ENCODE data around the gene TGFBR3. TPM values are rescaled to one million over a fixed set of nuclear protein-coding genes. Genes with fewer than 3 reads are reported as not detected.

Gene TGFBR3
- total and polyA plus RNA-seq, 12 donors = 6.6 to 36.7 (median 24.3) TPM

DNA sequence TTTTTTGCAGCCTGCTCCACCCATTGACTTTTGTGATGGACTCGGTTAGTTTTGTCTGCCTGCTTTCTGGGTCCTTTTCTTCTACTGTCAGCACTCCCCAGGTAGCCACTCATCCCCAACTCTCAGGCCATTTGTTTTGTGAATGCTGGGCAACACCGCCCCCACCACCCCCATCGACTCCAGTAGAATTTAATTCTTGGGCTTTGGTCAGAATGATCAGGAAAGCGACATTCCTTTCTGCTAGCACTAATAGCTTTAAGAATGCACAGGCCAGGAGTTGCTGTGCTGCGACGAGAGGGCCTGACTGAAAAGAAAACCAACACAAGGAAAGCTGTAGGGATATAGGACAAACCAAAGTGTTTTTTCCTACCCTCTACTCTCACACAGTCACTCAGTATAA is 240.9 kb downstream of the TGFBR3 start:
- WGBS, 2 donors = 81 to 86% methylated on average over 6 of the region's 6 CpGs
- H3K36me3 ChIP-seq = no peaks in the 10 kb centered on the region
- no peak overlapping the region for H3K27ac ChIP-seq
- H3K4me1 ChIP-seq = peaks cover 0 to 2% (median 0%) of the 10 kb centered on the region in 9 donors
- ATAC-seq = no peak
- no peak overlapping the region for H3K4me3 ChIP-seq
- H3K27me3 ChIP-seq = no peaks in the 10 kb centered on the region
- peaks cover 0 to 13% (median 0%) of the 10 kb centered on the region in 11 donors for H3K9me3 ChIP-seq
- no peak for DNase-seq
- TF ChIP-seq, protein P1, sequence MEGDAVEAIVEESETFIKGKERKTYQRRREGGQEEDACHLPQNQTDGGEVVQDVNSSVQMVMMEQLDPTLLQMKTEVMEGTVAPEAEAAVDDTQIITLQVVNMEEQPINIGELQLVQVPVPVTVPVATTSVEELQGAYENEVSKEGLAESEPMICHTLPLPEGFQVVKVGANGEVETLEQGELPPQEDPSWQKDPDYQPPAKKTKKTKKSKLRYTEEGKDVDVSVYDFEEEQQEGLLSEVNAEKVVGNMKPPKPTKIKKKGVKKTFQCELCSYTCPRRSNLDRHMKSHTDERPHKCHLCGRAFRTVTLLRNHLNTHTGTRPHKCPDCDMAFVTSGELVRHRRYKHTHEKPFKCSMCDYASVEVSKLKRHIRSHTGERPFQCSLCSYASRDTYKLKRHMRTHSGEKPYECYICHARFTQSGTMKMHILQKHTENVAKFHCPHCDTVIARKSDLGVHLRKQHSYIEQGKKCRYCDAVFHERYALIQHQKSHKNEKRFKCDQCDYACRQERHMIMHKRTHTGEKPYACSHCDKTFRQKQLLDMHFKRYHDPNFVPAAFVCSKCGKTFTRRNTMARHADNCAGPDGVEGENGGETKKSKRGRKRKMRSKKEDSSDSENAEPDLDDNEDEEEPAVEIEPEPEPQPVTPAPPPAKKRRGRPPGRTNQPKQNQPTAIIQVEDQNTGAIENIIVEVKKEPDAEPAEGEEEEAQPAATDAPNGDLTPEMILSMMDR (IDR thresholded peaks at IDR 0.05) = no peak
- intact Hi-C loops (cut with DNase I) = no loop called here

DNA sequence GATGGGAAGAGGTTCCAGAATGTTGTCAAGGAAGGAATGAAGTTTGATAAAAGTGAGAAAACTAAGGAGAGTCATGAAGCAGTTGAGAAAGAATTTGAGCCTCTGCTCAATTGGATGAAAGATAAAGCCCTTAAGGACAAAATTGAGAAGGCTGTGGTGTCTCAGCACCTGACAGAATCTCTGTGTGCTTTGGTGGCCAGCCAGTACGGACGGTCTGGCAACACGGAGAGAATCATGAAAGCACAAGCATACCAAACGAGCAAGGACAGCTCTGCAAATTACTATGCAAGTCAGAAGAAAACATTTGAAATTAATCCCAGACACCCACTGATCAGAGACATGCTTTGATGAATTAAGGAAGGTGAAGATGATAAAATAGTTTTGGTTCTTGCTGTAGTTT is 242.5 kb downstream of the TGFBR3 start:
- TF ChIP-seq, protein P1 (IDR thresholded peaks at IDR 0.05) = no peak
- Histone ChIP-seq H3K4me3 (no peak overlapping the region), H3K9me3 (peaks cover 0 to 19% (median 0%) of the 10 kb centered on the region in 11 donors), H3K36me3 (no peaks in the 10 kb centered on the region), H3K27me3 (no peaks in the 10 kb centered on the region), H3K27ac (no peak overlapping the region), H3K4me1 (no peaks in the 10 kb centered on the region)
- DNase-seq (no peak), ATAC-seq (no peak)
- 73 to 81% methylated on average over 4 of the region's 4 CpGs for WGBS, 2 donors
- intact Hi-C loops (cut with DNase I) = no loop called here

DNA sequence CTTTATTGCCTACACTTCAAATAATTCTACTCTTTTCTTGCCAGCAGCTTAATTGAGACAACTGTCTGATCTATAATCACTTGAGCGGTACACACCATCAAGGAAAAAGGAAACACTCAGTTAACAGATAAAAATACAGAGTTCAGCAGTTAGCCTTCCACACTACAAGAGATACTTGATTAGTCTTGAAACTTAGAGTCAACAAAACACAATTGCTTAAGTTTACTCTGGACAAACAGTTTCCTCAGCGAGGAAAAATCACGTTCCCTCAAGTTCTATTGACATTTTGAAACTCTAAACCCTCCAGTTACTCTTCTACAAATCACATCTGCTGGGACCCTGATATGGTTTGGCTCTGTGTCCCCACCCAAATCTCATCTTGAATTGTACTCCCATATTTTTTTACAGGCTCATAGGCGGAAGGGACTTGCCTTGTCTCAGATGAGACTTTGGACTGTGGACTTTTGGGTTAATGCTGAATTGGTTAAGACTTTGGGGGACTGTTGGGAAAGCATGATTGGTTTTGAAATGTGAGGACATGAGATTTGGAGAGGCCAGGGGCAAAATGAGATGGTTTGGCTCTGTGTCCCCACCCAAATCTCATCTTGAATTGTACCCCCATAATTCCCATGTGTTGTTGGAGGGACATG is 244.9 kb downstream of the TGFBR3 start:
- ATAC-seq (no peak), DNase-seq (no peak)
- Histone ChIP-seq H3K36me3 (no peaks in the 10 kb centered on the region), H3K9me3 (peaks cover 0 to 19% (median 0%) of the 10 kb centered on the region in 11 donors), H3K4me1 (peaks cover 0 to 6% (median 0%) of the 10 kb centered on the region in 9 donors), H3K27me3 (no peaks in the 10 kb centered on the region), H3K27ac (no peak overlapping the region), H3K4me3 (no peak overlapping the region)
- intact Hi-C loops (cut with DNase I) = no loop called here
- TF ChIP-seq, protein P1 (IDR thresholded peaks at IDR 0.05) = no peak
- WGBS, 2 donors = 93 to 94% methylated on average over 4 of the region's 4 CpGs

DNA sequence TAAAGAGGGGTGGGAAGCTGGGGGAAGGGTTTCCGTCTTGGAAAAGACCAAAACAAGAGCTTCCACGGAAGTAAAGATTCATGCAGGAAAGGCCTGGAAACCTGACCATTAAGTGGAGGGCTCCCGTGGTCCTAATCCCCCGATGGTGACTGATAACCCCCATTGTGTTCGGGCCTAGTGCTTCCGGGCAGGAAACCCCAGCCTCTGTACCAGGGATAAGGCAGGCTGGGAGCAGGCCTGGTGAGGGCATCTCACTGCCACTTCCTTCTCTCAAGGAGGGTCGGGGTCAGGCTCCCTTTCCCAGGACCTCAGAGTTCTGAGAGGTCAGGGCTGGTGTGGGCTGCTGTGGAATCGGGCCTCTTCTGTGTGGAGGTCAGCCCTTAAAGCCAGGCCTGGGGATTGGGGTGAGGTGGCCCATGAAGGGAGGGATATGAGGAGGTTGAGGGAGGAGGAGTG is 248.4 kb downstream of the TGFBR3 start:
- Histone ChIP-seq H3K36me3 (no peaks in the 10 kb centered on the region), H3K4me3 (no peak overlapping the region), H3K4me1 (peaks cover 0 to 6% (median 0%) of the 10 kb centered on the region in 9 donors), H3K9me3 (peaks cover 0 to 19% (median 0%) of the 10 kb centered on the region in 11 donors), H3K27me3 (no peaks in the 10 kb centered on the region), H3K27ac (peak overlapping the region in 1 of 10 donors; percentile 4)
- TF ChIP-seq, protein P1 (IDR thresholded peaks at IDR 0.05) = no peak
- DNase-seq (peak in 1 of 2 donors; percentile 27), ATAC-seq (peak in 4 of 8 donors; percentile 18 to 62 (median 48))
- intact Hi-C loops (cut with DNase I) = no loop called here
- WGBS, 2 donors = 58 to 69% methylated on average over 8 of the region's 8 CpGs
